Naive thymus-derived CD8-positive, alpha-beta T cell (primary cell): Measurements from ENCODE around the gene CATSPERD. TPM values are rescaled to one million over a fixed set of nuclear protein-coding genes. Genes with fewer than 3 reads are reported as not detected.
"Not testable (repeated sequence)": the region's sequence is repeated elsewhere in the genome, so short reads cannot be mapped to it uniquely, and the experiment has no call there.

Experiments used
- ATAC-seq, 2 donors: fragments of 150-1000 bp; cut with Tn5 transposase in 1 of 2; sonication (Bioruptor Pico), chemical (Tn5 transposase) in 1 of 2; 1 replicate in 1 of 2; 2 replicates in 1 of 2; pipeline ENCODE4 v1.10.0; 2021; ENCODE audit warnings: mild to moderate bottlenecking in 2 of 2, moderate library complexity in 2 of 2
- POLR2A ChIA-PET: fragments of 350-600 bp; sonication (Branson Sonifier 250); formaldehyde crosslinking; loops from one replicate; lab custom pipeline; 2021; ENCODE audit warnings: antibody characterized with exemption; lab: Charles Lee
- DNase-seq, 10 donors: peaks; one replicate each; pipeline versions ENCODE4 v3.0.0 to v3.0.0-alpha.2; 2020 to 2022
- H3K27ac Mint-ChIP-seq, 10 donors: one replicate each; pipeline ENCODE4 v1.8.0; 2020 to 2022; ENCODE audit warnings: mild to moderate bottlenecking in 10 of 10, mixed read lengths in 10 of 10, moderate library complexity in 4 of 10, inconsistent platforms in 1 of 10
- H3K27me3 Mint-ChIP-seq, 5 donors: one replicate each; pipeline ENCODE4 v1.8.0; 2021 to 2022; ENCODE audit warnings: mixed read lengths in 5 of 5
- H3K36me3 Mint-ChIP-seq, 3 donors: one replicate each; pipeline ENCODE4 v1.8.0; 2020 to 2022; ENCODE audit warnings: mixed read lengths in 3 of 3, mild to moderate bottlenecking in 2 of 3, inconsistent platforms in 1 of 3
- H3K4me1 Mint-ChIP-seq, 4 donors: one replicate each; pipeline ENCODE4 v1.8.0; 2021 to 2022; ENCODE audit warnings: mixed read lengths in 4 of 4
- H3K4me3 Mint-ChIP-seq, 10 donors: one replicate each; pipeline ENCODE4 v1.8.0; 2020 to 2022; ENCODE audit warnings: mild to moderate bottlenecking in 10 of 10, mixed read lengths in 10 of 10, moderate library complexity in 6 of 10, inconsistent platforms in 1 of 10
- H3K9me3 Mint-ChIP-seq, 9 donors: one replicate each; pipeline ENCODE4 v1.8.0; 2020 to 2022; ENCODE audit warnings: mixed read lengths in 9 of 9, mild to moderate bottlenecking in 3 of 9, inconsistent platforms in 1 of 9, moderate library complexity in 1 of 9
- polyA plus RNA-seq, 3 donors: library from polyadenylated mRNA; unstranded; fragments of 300-500 nt; fragmentation: Illumina TruSeq; gene quantifications; one replicate each; pipeline ENCODE4 v1.2.3, GENCODE V29; 2021
- total RNA-seq, 8 experiments: library from RNA in 2 of 8; stranded (reverse) in 2 of 8; gene quantifications; one replicate each; pipeline ENCODE4 v1.2.3 and lab custom pipeline; 2021 to 2026

Gene CATSPERD
- total and polyA plus RNA-seq, 5 experiments from 2014 or later, result not detected

GRCh38 chr19:5765220-5765619 is 44.8 kb downstream of the CATSPERD start:
- DNase-seq (no peak), ATAC-seq (no peak)
- no peak overlapping the region for H3K4me3 Mint-ChIP-seq
- H3K27me3 Mint-ChIP-seq, result peaks cover 0 to 5% (median 1%) of the 10 kb centered on the region in 5 donors
- peaks cover 0 to 12% (median 0%) of the 10 kb centered on the region in 9 donors for H3K9me3 Mint-ChIP-seq
- H3K4me1 Mint-ChIP-seq, result no peaks in the 10 kb centered on the region
- POLR2A ChIA-PET, result interaction anchor here (0.5 kb wide), 1 partner anchor 1098 kb away, joined by 3 read pairs; no protein-coding TSS in a partner anchor
- H3K36me3 Mint-ChIP-seq, result no peaks in the 10 kb centered on the region
- H3K27ac Mint-ChIP-seq, result no peak overlapping the region

- no peak overlapping the region for H3K27ac Mint-ChIP-seq
- peaks cover 0 to 2% (median 0%) of the 10 kb centered on the region in 9 donors for H3K9me3 Mint-ChIP-seq
- no peak for DNase-seq
- no peak for ATAC-seq
- POLR2A ChIA-PET, result interaction anchor here (0.6 kb wide), 1 partner anchor 706 kb away, joined by 4 read pairs; no protein-coding TSS in a partner anchor
- H3K36me3 Mint-ChIP-seq, result no peaks in the 10 kb centered on the region
- no peak overlapping the region for H3K4me3 Mint-ChIP-seq
- no peaks in the 10 kb centered on the region for H3K4me1 Mint-ChIP-seq
- peaks cover 0 to under 1% (median 0%) of the 10 kb centered on the region in 5 donors for H3K27me3 Mint-ChIP-seq
Observed at GRCh38 chr19:5767949-5768348, 47.5 kb downstream of the CATSPERD start.

- no peaks in the 10 kb centered on the region for H3K36me3 Mint-ChIP-seq
- no peaks in the 10 kb centered on the region for H3K4me1 Mint-ChIP-seq
- DNase-seq, result no peak
- H3K9me3 Mint-ChIP-seq, result no peaks in the 10 kb centered on the region
- POLR2A ChIA-PET, result interaction anchor here (0.6 kb wide), 1 partner anchor 55 kb away, joined by 3 read pairs; no protein-coding TSS in a partner anchor
- no peak for ATAC-seq
- H3K27ac Mint-ChIP-seq, result no peak overlapping the region
- H3K4me3 Mint-ChIP-seq, result no peak overlapping the region
- H3K27me3 Mint-ChIP-seq, result peaks cover 0 to 2% (median 0%) of the 10 kb centered on the region in 5 donors
Observed at GRCh38 chr19:5772416-5772815, 52.0 kb downstream of the CATSPERD start.

- Mint-ChIP-seq H3K27me3 (peaks cover 0 to 2% (median 0%) of the 10 kb centered on the region in 5 donors), H3K4me3 (no peak overlapping the region), H3K4me1 (no peaks in the 10 kb centered on the region), H3K27ac (peak overlapping the region in 1 of 10 donors; percentile 53), H3K36me3 (no peaks in the 10 kb centered on the region), H3K9me3 (no peaks in the 10 kb centered on the region)
- POLR2A ChIA-PET, result no interaction called here
- no peak for ATAC-seq
- no peak for DNase-seq
Observed at GRCh38 chr19:5773276-5773675, 52.8 kb downstream of the CATSPERD start.

GRCh38 chr19:5774921-5775320 is 54.5 kb downstream of the CATSPERD start:
- H3K4me1 Mint-ChIP-seq, result no peaks in the 10 kb centered on the region
- no peak for ATAC-seq

GRCh38 chr19:5775668-5776309 is 55.4 kb downstream of the CATSPERD start:
- H3K27me3 Mint-ChIP-seq, result peaks cover 0 to 2% (median 0%) of the 10 kb centered on the region in 5 donors
- ATAC-seq (no peak), DNase-seq (no peak)
- H3K36me3 Mint-ChIP-seq, result no peaks in the 10 kb centered on the region
- POLR2A ChIA-PET, result no interaction called here
- no peak overlapping the region for H3K4me3 Mint-ChIP-seq
- peak overlapping the region in 1 of 10 donors; percentile 14 for H3K27ac Mint-ChIP-seq
- no peaks in the 10 kb centered on the region for H3K9me3 Mint-ChIP-seq
- H3K4me1 Mint-ChIP-seq, result no peaks in the 10 kb centered on the region

More at GRCh38 chr19:5774921-5775320, 54.5 kb downstream of the CATSPERD start:
- no peak overlapping the region for H3K27ac Mint-ChIP-seq
- peaks cover 0 to 2% (median 0%) of the 10 kb centered on the region in 5 donors for H3K27me3 Mint-ChIP-seq
- H3K4me3 Mint-ChIP-seq, result no peak overlapping the region
- H3K36me3 Mint-ChIP-seq, result no peaks in the 10 kb centered on the region
- H3K9me3 Mint-ChIP-seq, result no peaks in the 10 kb centered on the region
- POLR2A ChIA-PET, result no interaction called here
- DNase-seq, result no peak

- H3K36me3 Mint-ChIP-seq, result no peaks in the 10 kb centered on the region
- peak overlapping the region in 1 of 10 donors; percentile 31 for H3K27ac Mint-ChIP-seq
- ATAC-seq (no peak), DNase-seq (no peak)
- no peaks in the 10 kb centered on the region for H3K9me3 Mint-ChIP-seq
- H3K4me3 Mint-ChIP-seq, result no peak overlapping the region
- POLR2A ChIA-PET, result no interaction called here
- H3K27me3 Mint-ChIP-seq, result peaks cover 0 to 2% (median 0%) of the 10 kb centered on the region in 5 donors
- no peaks in the 10 kb centered on the region for H3K4me1 Mint-ChIP-seq
Observed at GRCh38 chr19:5778402-5778801, 58.0 kb downstream of the CATSPERD start.

GRCh38 chr19:5780916-5781315 is 60.5 kb downstream of the CATSPERD start:
- H3K27me3 Mint-ChIP-seq, H3K9me3 Mint-ChIP-seq, H3K36me3 Mint-ChIP-seq, ATAC-seq, DNase-seq, H3K4me3 Mint-ChIP-seq, H3K27ac Mint-ChIP-seq, H3K4me1 Mint-ChIP-seq: not testable (repeated sequence)
- POLR2A ChIA-PET, result interaction anchor here (0.6 kb wide), 1 partner anchor 1677 kb away, joined by 3 read pairs; no protein-coding TSS in a partner anchor

GRCh38 chr19:5782322-5782721 is 61.9 kb downstream of the CATSPERD start:
- Mint-ChIP-seq H3K36me3 (peaks cover 0 to 17% (median 5%) of the 10 kb centered on the region in 3 donors), H3K4me1 (peaks cover 0 to 2% (median 0%) of the 10 kb centered on the region in 4 donors), H3K27me3 (no peaks in the 10 kb centered on the region), H3K4me3 (no peak overlapping the region), H3K9me3 (no peaks in the 10 kb centered on the region), H3K27ac (no peak overlapping the region)
- ATAC-seq (no peak), DNase-seq (no peak)
- POLR2A ChIA-PET, result interaction anchor here (1.6 kb wide), 1 partner anchor 62 kb away, joined by 4 read pairs; the partner anchor contains the start of genes CATSPERD and LONP1

GRCh38 chr19:5782945-5783919 is 62.8 kb downstream of the CATSPERD start:
- H3K4me1 Mint-ChIP-seq, result peaks cover 2% of the 10 kb centered on the region in 4 donors
- H3K9me3 Mint-ChIP-seq, result no peaks in the 10 kb centered on the region
- DNase-seq (no peak), ATAC-seq (peak; percentile 9 to 12)
- POLR2A ChIA-PET, result interaction anchor here (1.6 kb wide), 1 partner anchor 63 kb away, joined by 4 read pairs; the partner anchor contains the start of genes CATSPERD and LONP1
- H3K27me3 Mint-ChIP-seq, result no peaks in the 10 kb centered on the region
- H3K4me3 Mint-ChIP-seq, result no peak overlapping the region
- H3K36me3 Mint-ChIP-seq, result peaks cover 0 to 22% (median 5%) of the 10 kb centered on the region in 3 donors
- peak overlapping the region in 1 of 10 donors; percentile 53 for H3K27ac Mint-ChIP-seq

- Mint-ChIP-seq H3K27me3 (no peaks in the 10 kb centered on the region), H3K27ac (peak within 1 kb of the TSS in 1 of 10 donors; percentile 53), H3K36me3 (peaks cover 0 to 34% (median 5%) of the 10 kb centered on the region in 3 donors), H3K4me1 (peaks cover 3 to 7% (median 4%) of the 10 kb centered on the region in 4 donors), H3K9me3 (no peaks in the 10 kb centered on the region), H3K4me3 (no peak within 1 kb of the TSS)
- no peak for DNase-seq
- no peak for ATAC-seq
- POLR2A ChIA-PET, result no interaction called here
Observed at GRCh38 chr19:5784581-5785147, 64.2 kb downstream of the CATSPERD start, which contains the start of gene PRR22. Gene PRR22, minus strand, starts transcription at chr19:5784746. Its CDS starts 86 bp downstream, at chr19:5784660.

GRCh38 chr19:5785423-5785822 is 65.0 kb downstream of the CATSPERD start:
- no peak for ATAC-seq
- no peak overlapping the region for H3K4me3 Mint-ChIP-seq
- no peak for DNase-seq
- POLR2A ChIA-PET, result no interaction called here
- no peak overlapping the region for H3K27ac Mint-ChIP-seq
- peaks cover 3 to 39% (median 10%) of the 10 kb centered on the region in 3 donors for H3K36me3 Mint-ChIP-seq
- H3K27me3 Mint-ChIP-seq, result no peaks in the 10 kb centered on the region
- peaks cover 0 to 1% (median 0%) of the 10 kb centered on the region in 9 donors for H3K9me3 Mint-ChIP-seq
- H3K4me1 Mint-ChIP-seq, result peaks cover 8 to 13% (median 9%) of the 10 kb centered on the region in 4 donors
